Measurements from ENCODE around the gene SLC5A9.

DNA sequence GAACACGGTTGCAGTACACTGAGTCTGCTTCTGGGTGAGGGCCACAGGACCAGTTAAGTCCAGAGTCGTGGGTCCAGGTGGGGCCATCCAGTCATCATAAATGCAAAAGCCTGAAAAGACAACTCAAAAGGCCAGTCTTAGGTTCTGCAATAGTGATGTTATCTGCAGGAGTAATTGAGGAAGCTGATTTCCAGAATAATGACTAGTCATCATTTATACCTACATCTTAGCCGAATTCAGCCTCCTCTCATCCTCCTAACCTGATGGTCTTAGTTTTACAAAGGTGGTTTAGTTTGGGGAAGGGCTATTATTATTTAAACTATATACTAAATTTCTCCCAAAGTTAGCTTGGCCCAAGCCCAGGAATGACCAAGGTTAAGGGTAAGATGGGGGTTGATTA is 23.5 kb upstream of the SLC5A9 start:
- no peak for TF ChIP-seq POLR2A (IDR thresholded peaks at IDR 0.05)
- TF ChIP-seq, protein P1, sequence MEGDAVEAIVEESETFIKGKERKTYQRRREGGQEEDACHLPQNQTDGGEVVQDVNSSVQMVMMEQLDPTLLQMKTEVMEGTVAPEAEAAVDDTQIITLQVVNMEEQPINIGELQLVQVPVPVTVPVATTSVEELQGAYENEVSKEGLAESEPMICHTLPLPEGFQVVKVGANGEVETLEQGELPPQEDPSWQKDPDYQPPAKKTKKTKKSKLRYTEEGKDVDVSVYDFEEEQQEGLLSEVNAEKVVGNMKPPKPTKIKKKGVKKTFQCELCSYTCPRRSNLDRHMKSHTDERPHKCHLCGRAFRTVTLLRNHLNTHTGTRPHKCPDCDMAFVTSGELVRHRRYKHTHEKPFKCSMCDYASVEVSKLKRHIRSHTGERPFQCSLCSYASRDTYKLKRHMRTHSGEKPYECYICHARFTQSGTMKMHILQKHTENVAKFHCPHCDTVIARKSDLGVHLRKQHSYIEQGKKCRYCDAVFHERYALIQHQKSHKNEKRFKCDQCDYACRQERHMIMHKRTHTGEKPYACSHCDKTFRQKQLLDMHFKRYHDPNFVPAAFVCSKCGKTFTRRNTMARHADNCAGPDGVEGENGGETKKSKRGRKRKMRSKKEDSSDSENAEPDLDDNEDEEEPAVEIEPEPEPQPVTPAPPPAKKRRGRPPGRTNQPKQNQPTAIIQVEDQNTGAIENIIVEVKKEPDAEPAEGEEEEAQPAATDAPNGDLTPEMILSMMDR (IDR thresholded peaks at IDR 0.05 in 4 of 5, conservative IDR thresholded peaks at IDR 0.05 in 1 of 5) = no peak
